WERI-Rb-1 (cell line): ENCODE data around the gene NOPCHAP1.

Experiments
- DNase-seq: peaks from one replicate; pipeline ENCODE4 v3.0.0-alpha.2; 2020
- H3K27ac ChIP-seq: fragments of 250-450 bp; sonication (Bioruptor Pico); 2 replicates; pipeline ENCODE4 v1.5.1; 2020; ENCODE audit warnings: mild to moderate bottlenecking, moderate library complexity
- H3K27me3 ChIP-seq: fragments of 250-450 bp; sonication (Bioruptor Pico); 2 replicates; pipeline ENCODE4 v1.5.1; 2021; ENCODE audit warnings: mild to moderate bottlenecking, low read depth, moderate library complexity; ENCODE audit not compliant: insufficient read depth, severe bottlenecking
- H3K36me3 ChIP-seq: fragments of 250-450 bp; sonication (Bioruptor Pico); 2 replicates; pipeline ENCODE4 v1.5.1; 2020; ENCODE audit warnings: mild to moderate bottlenecking, moderate library complexity
- H3K4me3 ChIP-seq: 2 replicates; pipeline ENCODE4 v1.5.1; 2011; ENCODE audit warnings: low read depth, mild to moderate bottlenecking, control low read depth, low read length
- H3K9me3 ChIP-seq: fragments of 250-450 bp; sonication (Bioruptor Pico); 2 replicates; pipeline ENCODE4 v1.5.1; 2021; ENCODE audit warnings: mild to moderate bottlenecking, moderate library complexity; ENCODE audit not compliant: severe bottlenecking
- CTCF ChIP-seq: IDR thresholded peaks from 2 replicates; pipeline ENCODE4 v1.5.1; 2011; ENCODE audit warnings: low read depth, mild to moderate bottlenecking, control low read depth, inconsistent platforms, low read length

The NOPCHAP1 gene

GRCh38 chr12:105030820-105031807, 45.0 kb downstream of the NOPCHAP1 start:
- H3K27ac ChIP-seq: no peak overlapping the region
- no peaks in the 10 kb centered on the region for H3K9me3 ChIP-seq
- no peak overlapping the region for H3K4me3 ChIP-seq
- no peaks in the 10 kb centered on the region for H3K36me3 ChIP-seq
- no peaks in the 10 kb centered on the region for H3K27me3 ChIP-seq
- TF ChIP-seq CTCF: no peak
- no peak for DNase-seq

DNA sequence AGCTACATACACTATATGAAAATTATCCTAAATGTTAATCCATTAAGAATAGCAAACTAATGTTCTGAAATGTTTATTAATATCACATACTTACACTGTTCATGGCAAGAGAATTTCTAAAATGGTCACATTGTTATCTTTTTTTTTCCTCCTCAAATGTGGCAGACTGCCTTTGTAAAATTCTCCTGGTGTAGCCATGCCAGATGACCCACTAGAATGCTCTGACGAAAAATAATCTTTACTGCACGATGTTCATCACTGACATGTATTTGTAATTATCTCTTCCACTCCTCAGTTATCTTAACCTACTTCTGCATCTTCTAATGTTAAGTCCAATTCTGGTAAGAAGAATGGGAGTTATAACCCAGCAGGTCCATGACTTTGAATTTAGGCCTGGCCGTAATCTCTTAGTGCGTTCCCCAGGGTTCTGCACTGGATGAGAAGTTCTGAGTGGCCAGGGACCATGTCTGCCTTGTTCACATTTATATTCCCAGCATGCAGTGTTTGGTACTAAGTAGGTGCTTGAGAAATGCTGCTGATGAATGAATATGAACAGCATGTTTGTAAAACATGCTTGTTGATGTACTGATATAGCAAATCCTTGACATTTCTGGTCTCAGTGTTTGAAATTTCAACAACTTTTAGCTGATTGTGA, 46.7 kb downstream of the NOPCHAP1 start:
- DNase-seq: no peak
- TF ChIP-seq CTCF: no peak
- H3K27ac ChIP-seq: no peak overlapping the region
- H3K36me3 ChIP-seq: no peaks in the 10 kb centered on the region
- H3K4me3 ChIP-seq: no peak overlapping the region
- H3K27me3 ChIP-seq: no peaks in the 10 kb centered on the region
- H3K9me3 ChIP-seq: no peaks in the 10 kb centered on the region

GRCh38 chr12:105033851-105034250, 47.7 kb downstream of the NOPCHAP1 start:
- Histone ChIP-seq H3K36me3 (no peaks in the 10 kb centered on the region), H3K4me3 (no peak overlapping the region), H3K9me3 (no peaks in the 10 kb centered on the region), H3K27ac (no peak overlapping the region), H3K27me3 (no peaks in the 10 kb centered on the region)
- DNase-seq: no peak
- no peak for TF ChIP-seq CTCF
